Lower leg skin (tissue), 4 donors: ENCODE results near the gene KLHL25. TPM values are rescaled to one million over a fixed set of nuclear protein-coding genes. Genes with fewer than 3 reads are reported as not detected.
"Not testable (repeated sequence)": the region's sequence is repeated elsewhere in the genome, so short reads cannot be mapped to it uniquely, and the experiment has no call there.

Experiments used
- DNase-seq, 2 donors: peaks; one replicate each; pipeline ENCODE4 v3.0.0-alpha.2; 2019; ENCODE audit warnings: low spot score in 2 of 2
- H3K4me3 ChIP-seq: fragments of 200-600 bp; sonication (generic); 2 replicates; pipeline ENCODE4 v1.5.1; 2017; ENCODE audit warnings: mild to moderate bottlenecking, low read depth; ENCODE audit not compliant: poor library complexity, severe bottlenecking
- POLR2A ChIP-seq, 2 donors: fragments of 450-650 bp; IDR thresholded peaks; one replicate each; pipeline ENCODE4 v1.6.1; 2016 to 2017; ENCODE audit warnings: antibody characterized with exemption in 2 of 2, mild to moderate bottlenecking in 1 of 2, moderate library complexity in 1 of 2
- WGBS, 2 donors: methylation state at CpG; one replicate each; pipeline ENCODE4 v1.1.5; 2018; 5-methylcytosine and 5-hydroxymethylcytosine counted together
- intact Hi-C: fragments of 100-400 bp; cut with DNase I; formaldehyde crosslinking; loops from one replicate; pipeline ENCODE4 v1.15.0; 2023; ENCODE audit warnings: low total_unique reads
- total RNA-seq, 4 donors: library from RNA; depleted of rRNA; stranded (reverse); fragments of >200 nt; gene quantifications; one replicate each; pipeline ENCODE4 v1.1.0, GENCODE V29; 2016
- TF ChIP-seq, protein P1 (sequence below), 3 donors: fragments of 450-650 bp; IDR thresholded peaks; one replicate each; pipeline ENCODE4 v1.5.1; 2016; ENCODE audit warnings: antibody characterized with exemption in 3 of 3, mild to moderate bottlenecking in 3 of 3, moderate library complexity in 2 of 3

Gene KLHL25
- total RNA-seq, 4 donors from 2014 or later = 13.9 to 29.0 (median 21.4) TPM

DNA sequence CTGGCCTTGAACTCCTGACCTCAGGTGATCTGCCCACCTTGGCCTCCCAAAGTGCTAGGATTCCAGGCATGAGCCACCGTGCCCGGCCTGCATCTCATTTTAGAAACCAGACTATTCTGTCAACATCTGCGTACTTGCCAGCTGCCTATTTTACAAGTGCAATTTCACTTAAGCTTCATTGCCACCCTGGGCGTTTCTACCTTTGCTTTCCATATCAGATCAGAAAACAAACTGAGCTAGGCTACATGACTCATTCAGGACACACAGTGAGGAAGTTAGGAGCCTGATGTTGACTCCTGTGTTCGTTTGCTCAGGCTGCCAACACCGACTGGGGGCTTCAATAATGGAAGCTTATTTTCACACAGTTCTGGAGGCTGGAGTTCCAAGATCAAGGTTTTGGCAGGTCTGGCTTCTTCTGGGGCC is 42.3 kb upstream of the KLHL25 start:
- intact Hi-C loops = no loop called here
- no peak for TF ChIP-seq POLR2A (IDR thresholded peaks at IDR 0.05)
- TF ChIP-seq, protein P1, sequence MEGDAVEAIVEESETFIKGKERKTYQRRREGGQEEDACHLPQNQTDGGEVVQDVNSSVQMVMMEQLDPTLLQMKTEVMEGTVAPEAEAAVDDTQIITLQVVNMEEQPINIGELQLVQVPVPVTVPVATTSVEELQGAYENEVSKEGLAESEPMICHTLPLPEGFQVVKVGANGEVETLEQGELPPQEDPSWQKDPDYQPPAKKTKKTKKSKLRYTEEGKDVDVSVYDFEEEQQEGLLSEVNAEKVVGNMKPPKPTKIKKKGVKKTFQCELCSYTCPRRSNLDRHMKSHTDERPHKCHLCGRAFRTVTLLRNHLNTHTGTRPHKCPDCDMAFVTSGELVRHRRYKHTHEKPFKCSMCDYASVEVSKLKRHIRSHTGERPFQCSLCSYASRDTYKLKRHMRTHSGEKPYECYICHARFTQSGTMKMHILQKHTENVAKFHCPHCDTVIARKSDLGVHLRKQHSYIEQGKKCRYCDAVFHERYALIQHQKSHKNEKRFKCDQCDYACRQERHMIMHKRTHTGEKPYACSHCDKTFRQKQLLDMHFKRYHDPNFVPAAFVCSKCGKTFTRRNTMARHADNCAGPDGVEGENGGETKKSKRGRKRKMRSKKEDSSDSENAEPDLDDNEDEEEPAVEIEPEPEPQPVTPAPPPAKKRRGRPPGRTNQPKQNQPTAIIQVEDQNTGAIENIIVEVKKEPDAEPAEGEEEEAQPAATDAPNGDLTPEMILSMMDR (IDR thresholded peaks at IDR 0.05) = no peak
- H3K4me3 ChIP-seq = no peak overlapping the region
- 53 to 54% methylated on average over 6 of the region's 6 CpGs for WGBS, 2 donors
- DNase-seq = peak in 1 of 2 donors; percentile 33

- intact Hi-C loops = loop anchor here (5.0 kb wide), 1 partner anchor 92 kb away; no protein-coding TSS in a partner anchor
- no peak for TF ChIP-seq POLR2A (IDR thresholded peaks at IDR 0.05)
- TF ChIP-seq, protein P1 (IDR thresholded peaks at IDR 0.05) = no peak
- WGBS, 2 donors = 91% methylated on average over 3 of the region's 3 CpGs
These were observed 39.9 kb upstream of the KLHL25 start for GRCh38 chr15:85834651-85835050.

GRCh38 chr15:85832394-85832793 is 37.7 kb upstream of the KLHL25 start:
- no peak for DNase-seq
- 82 to 86% methylated on average over 4 of the region's 4 CpGs for WGBS, 2 donors
- no peak overlapping the region for H3K4me3 ChIP-seq
- TF ChIP-seq POLR2A (IDR thresholded peaks at IDR 0.05) = no peak
- TF ChIP-seq, protein P1 (IDR thresholded peaks at IDR 0.05) = no peak
- intact Hi-C loops = loop anchor here (5.0 kb wide), 1 partner anchor 90 kb away; no protein-coding TSS in a partner anchor

More at GRCh38 chr15:85834651-85835050, 39.9 kb upstream of the KLHL25 start:
- no peak for DNase-seq
- H3K4me3 ChIP-seq = no peak overlapping the region

GRCh38 chr15:85831415-85832113 is 36.8 kb upstream of the KLHL25 start:
- 62 to 64% methylated on average over 15 of the region's 15 CpGs for WGBS, 2 donors
- DNase-seq = peak; percentile 46 to 90
- H3K4me3 ChIP-seq = no peak overlapping the region
- intact Hi-C loops = loop anchor here (5.0 kb wide), 1 partner anchor 89 kb away; no protein-coding TSS in a partner anchor
- TF ChIP-seq, protein P1 (IDR thresholded peaks at IDR 0.05) = peak in 1 of 3 donors; percentile 58
- TF ChIP-seq POLR2A (IDR thresholded peaks at IDR 0.05) = no peak

- intact Hi-C loops = loop anchor here (5.0 kb wide), 1 partner anchor 87 kb away; no protein-coding TSS in a partner anchor
- not testable (repeated sequence) for H3K4me3 ChIP-seq, DNase-seq
- 92 to 94% methylated on average over 3 to 4 of the region's 4 CpGs for WGBS, 2 donors
These were observed 35.0 kb upstream of the KLHL25 start for GRCh38 chr15:85829754-85830153.

DNA sequence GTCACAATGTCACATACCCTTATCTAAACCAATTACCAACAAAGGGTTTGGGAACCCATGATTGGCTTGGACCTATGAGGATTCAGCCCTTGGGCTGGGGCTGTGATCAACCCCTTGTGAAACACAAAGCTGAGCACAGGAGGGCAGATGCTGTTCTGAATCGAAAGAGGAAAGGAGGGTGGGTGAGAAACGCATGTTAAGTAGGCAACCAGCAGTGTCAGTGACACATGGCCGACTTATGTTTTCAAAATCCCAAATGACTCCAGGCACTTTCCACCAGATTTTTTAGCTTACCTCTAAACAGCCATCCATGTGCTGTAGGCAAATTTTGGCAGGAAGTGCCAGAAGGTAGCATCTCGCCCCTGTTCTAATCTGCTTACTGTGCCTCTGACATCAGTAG is 34.1 kb upstream of the KLHL25 start:
- 63 to 68% methylated on average over 4 of the region's 4 CpGs for WGBS, 2 donors
- H3K4me3 ChIP-seq = no peak overlapping the region
- TF ChIP-seq POLR2A (IDR thresholded peaks at IDR 0.05) = no peak
- TF ChIP-seq, protein P1 (IDR thresholded peaks at IDR 0.05) = no peak
- no peak for DNase-seq
- intact Hi-C loops = no loop called here
